HepG2 (cell line): ENCODE data around the gene EXOC3L4. TPM values are rescaled to one million over a fixed set of nuclear protein-coding genes. Genes with fewer than 3 reads are reported as not detected.
A peak's percentile ranks its signal among the peaks of the same experiment; 100 is the strongest.

Source experiments
- AKNA ChIP-seq: sonication (generic); formaldehyde crosslinking; IDR thresholded peaks from 2 replicates; pipeline ENCODE4 v1.4.0; 2020; ENCODE audit warnings: missing genetic modification reagents, borderline replicate concordance
- HNF4A ChIP-seq: sonication (generic); formaldehyde crosslinking; IDR thresholded peaks from 2 replicates; pipeline ENCODE4 v1.4.0; 2020; ENCODE audit warnings: missing genetic modification reagents
- KLF9 ChIP-seq: IDR thresholded peaks from 2 replicates; pipeline ENCODE4 v1.6.1; 2016; ENCODE audit warnings: low read depth
- MED13 ChIP-seq: sonication (generic); formaldehyde crosslinking; IDR thresholded peaks from 2 replicates; pipeline ENCODE4 v1.5.0; 2020; ENCODE audit warnings: missing genetic modification reagents
- MED8 ChIP-seq: sonication (generic); formaldehyde crosslinking; IDR thresholded peaks from 2 replicates; pipeline ENCODE4 v1.8.1; 2023; ENCODE audit warnings: mild to moderate bottlenecking, missing genetic modification reagents; ENCODE audit not compliant: insufficient replicate concordance
- PHF21A ChIP-seq: sonication (generic); formaldehyde crosslinking; IDR thresholded peaks from 2 replicates; pipeline ENCODE4 v1.5.0; 2020; ENCODE audit warnings: mild to moderate bottlenecking, missing genetic modification reagents
- POGZ ChIP-seq: sonication (generic); formaldehyde crosslinking; IDR thresholded peaks from 2 replicates; pipeline ENCODE4 v1.4.0; 2020; ENCODE audit warnings: mild to moderate bottlenecking, missing genetic modification reagents
- RAD21 ChIP-seq: fragments of 450-650 bp; formaldehyde crosslinking; IDR thresholded peaks from 2 replicates; pipeline ENCODE4 v1.5.0; 2020; ENCODE audit warnings: mild to moderate bottlenecking
- TBL1XR1 ChIP-seq: fragments of 150-350 bp; IDR thresholded peaks from 2 replicates; pipeline ENCODE4 v1.6.1; 2014; ENCODE audit warnings: borderline replicate concordance, low read length; ENCODE audit not compliant: partially characterized antibody
- TRAFD1 ChIP-seq: sonication (generic); formaldehyde crosslinking; IDR thresholded peaks from 2 replicates; pipeline ENCODE4 v1.5.1; 2020; ENCODE audit warnings: missing genetic modification reagents, mild to moderate bottlenecking, borderline replicate concordance
- ZNF3 ChIP-seq: IDR thresholded peaks from 2 replicates; pipeline ENCODE4 v1.7.0; 2017; ENCODE audit warnings: inconsistent platforms
- ZNF343 ChIP-seq: sonication (generic); formaldehyde crosslinking; IDR thresholded peaks from 2 replicates; pipeline ENCODE4 v1.4.0; 2020; ENCODE audit warnings: mild to moderate bottlenecking, missing genetic modification reagents
- ZNF546 ChIP-seq: sonication (generic); formaldehyde crosslinking; conservative IDR thresholded peaks from 2 replicates; pipeline ENCODE4 v1.8.1; 2023; ENCODE audit warnings: mild to moderate bottlenecking, missing genetic modification reagents
- ZNF597 ChIP-seq: sonication (generic); formaldehyde crosslinking; IDR thresholded peaks from 2 replicates; pipeline ENCODE4 v1.5.0; 2020; ENCODE audit warnings: missing genetic modification reagents
- ZNF687 ChIP-seq: sonication (generic); formaldehyde crosslinking; IDR thresholded peaks from 2 replicates; pipeline ENCODE4 v1.5.1; 2020; ENCODE audit warnings: mild to moderate bottlenecking, missing genetic modification reagents, moderate library complexity
- polyA plus RNA-seq, 8 experiments: library from polyadenylated mRNA; depleted of rRNA in 3 of 8; stranded (reverse) in 7 of 8; unstranded in 1 of 8; fragments of >200 nt; fragmentation: Illumina TruSeq in 4 of 8; extraction: Trizol in 4 of 8; gene quantifications; 2 replicates each; pipeline versions ENCODE4 v1.2.1 to v1.2.3, GENCODE V29; 2011 to 2016; ENCODE audit warnings: low read depth in 4 of 8, missing spikeins in 1 of 8, mixed read lengths in 1 of 8; ENCODE audit not compliant: insufficient read depth in 1 of 8
- total RNA-seq, 5 experiments: library from RNA; depleted of rRNA; stranded (reverse); fragments of >200 nt; fragmentation: Illumina TruSeq; extraction: Trizol; gene quantifications; 2 replicates each; pipeline ENCODE4 v1.2.3, GENCODE V29; 2016; ENCODE audit warnings: low read depth in 1 of 5

The EXOC3L4 gene
- total and polyA plus RNA-seq, 2 of the 13 experiments (the other 11 are each of a cell fraction or from before 2014, with no cell fraction given) = 11.8 to 27.0 TPM

GRCh38 chr14:103132381-103133209 is 38.1 kb downstream of the EXOC3L4 start (continued):
- TF ChIP-seq AKNA (CRISPR knock-in tag) (no peak), MED13 (CRISPR knock-in tag) (no peak), ZNF3 (CRISPR knock-in tag) (no peak), ZNF687 (CRISPR knock-in tag) (peak; percentile 51; the same call in 1 of the 2 replicates), MED8 (CRISPR knock-in tag) (no peak), HNF4A (CRISPR knock-in tag) (0 out of 2 replicates have a peak, but pooled peaks have one; percentile 33), RAD21 (no peak), ZNF597 (no peak), PHF21A (CRISPR knock-in tag) (0 out of 2 replicates have a peak, but pooled peaks have one; percentile 43), TBL1XR1 (peak; percentile 96), ZNF546 (CRISPR knock-in tag) (no peak), KLF9 (CRISPR knock-in tag) (no peak), ZNF343 (CRISPR knock-in tag) (no peak), TRAFD1 (CRISPR knock-in tag) (no peak), POGZ (no peak)
